CD14-positive monocyte (primary cell): ENCODE data around the gene PIH1D1. TPM values are rescaled to one million over a fixed set of nuclear protein-coding genes. Genes with fewer than 3 reads are reported as not detected.

Experiments
- DNase-seq, 3 donors: peaks; one replicate each; pipeline ENCODE4 v3.0.0-alpha.2; 2011 to 2022
- H2AFZ ChIP-seq: 2 replicates; pipeline ENCODE4 v1.6.0; 2012; ENCODE audit warnings: mild to moderate bottlenecking, low read depth, low read length, inconsistent platforms; ENCODE audit not compliant: insufficient read depth, poor library complexity, severe bottlenecking
- H3K27ac ChIP-seq, 2 donors: 1 replicate in 1 of 2; 2 replicates in 1 of 2; pipeline ENCODE4 v1.5.1; 2012 to 2013; ENCODE audit warnings: low read length in 2 of 2, control low read depth in 1 of 2, inconsistent platforms in 1 of 2, low read depth in 1 of 2, mild to moderate bottlenecking in 1 of 2
- H3K27me3 ChIP-seq, 2 donors: one replicate each; pipeline versions ENCODE4 v1.6.0 to v1.6.1; 2011 to 2013; ENCODE audit warnings: low read length in 2 of 2; ENCODE audit not compliant: control insufficient read depth in 2 of 2, insufficient read depth in 2 of 2
- H3K36me3 ChIP-seq, 2 donors: replicated peaks in 1 of 2; 1 replicate in 1 of 2; 2 replicates in 1 of 2; pipeline versions ENCODE4 v1.5.1 to v1.6.1; 2012 to 2013; ENCODE audit warnings: low read length in 2 of 2, control low read depth in 1 of 2, inconsistent platforms in 1 of 2, mild to moderate bottlenecking in 1 of 2; ENCODE audit not compliant: insufficient read depth in 2 of 2, control insufficient read depth in 1 of 2
- H3K4me1 ChIP-seq, 2 donors: 1 replicate in 1 of 2; 2 replicates in 1 of 2; pipeline versions ENCODE4 v1.5.1 to v1.6.1; 2012 to 2013; ENCODE audit warnings: low read length in 2 of 2, control low read depth in 1 of 2, inconsistent platforms in 1 of 2, mild to moderate bottlenecking in 1 of 2, moderate library complexity in 1 of 2; ENCODE audit not compliant: insufficient read depth in 2 of 2, control insufficient read depth in 1 of 2
- H3K4me2 ChIP-seq: replicated peaks from 2 replicates; pipeline ENCODE3; 2012; ENCODE audit warnings: low read length, moderate library complexity, mild to moderate bottlenecking; ENCODE audit not compliant: poor library complexity, severe bottlenecking; ENCODE audit errors: extremely low read depth
- H3K4me3 ChIP-seq, 3 experiments: fragments of 200-600 bp in 1 of 3; sonication (generic) in 1 of 3; replicated peaks in 1 of 3; 1 replicate in 2 of 3; 2 replicates in 1 of 3; pipeline ENCODE4 v1.5.1; 2011 to 2013; ENCODE audit warnings: low read length in 3 of 3, mild to moderate bottlenecking in 3 of 3, control low read depth in 2 of 3, low read depth in 2 of 3, inconsistent platforms in 1 of 3, moderate library complexity in 1 of 3
- H3K79me2 ChIP-seq: 2 replicates; pipeline ENCODE4 v1.6.0; 2012; ENCODE audit warnings: mild to moderate bottlenecking, control low read depth, inconsistent platforms, low read length, moderate library complexity; ENCODE audit not compliant: insufficient read depth
- H3K9ac ChIP-seq: 2 replicates; pipeline ENCODE4 v1.6.0; 2017; ENCODE audit warnings: low read length, mild to moderate bottlenecking; ENCODE audit not compliant: insufficient read depth, poor library complexity, severe bottlenecking
- H3K9me3 ChIP-seq, 2 donors: replicated peaks in 1 of 2; 1 replicate in 1 of 2; 2 replicates in 1 of 2; pipeline versions ENCODE4 v1.5.1 to v1.6.1; 2012 to 2013; ENCODE audit warnings: low read length in 2 of 2, control low read depth in 1 of 2; ENCODE audit not compliant: control insufficient read depth in 1 of 2, insufficient read depth in 1 of 2
- H4K20me1 ChIP-seq: 2 replicates; pipeline ENCODE4 v1.6.0; 2012; ENCODE audit warnings: mild to moderate bottlenecking, low read length, control low read depth, moderate library complexity; ENCODE audit not compliant: insufficient read depth
- H3K27ac Mint-ChIP-seq, 7 donors: one replicate each; pipeline ENCODE4 v1.8.0; 2020; ENCODE audit warnings: mild to moderate bottlenecking in 7 of 7, mixed read lengths in 7 of 7, moderate library complexity in 6 of 7, inconsistent platforms in 2 of 7
- H3K27me3 Mint-ChIP-seq, 3 donors: one replicate each; pipeline ENCODE4 v1.8.0; 2021 to 2022; ENCODE audit warnings: low read depth in 3 of 3, mild to moderate bottlenecking in 3 of 3, mixed read lengths in 3 of 3, moderate library complexity in 3 of 3, inconsistent platforms in 1 of 3
- H3K36me3 Mint-ChIP-seq, 2 donors: one replicate each; pipeline ENCODE4 v1.8.0; 2020; ENCODE audit warnings: mixed read lengths in 2 of 2, inconsistent platforms in 1 of 2, mild to moderate bottlenecking in 1 of 2
- H3K4me1 Mint-ChIP-seq: one replicate; pipeline ENCODE4 v1.8.0; 2020; ENCODE audit warnings: mild to moderate bottlenecking, mixed read lengths
- H3K4me3 Mint-ChIP-seq, 2 donors: one replicate each; pipeline ENCODE4 v1.8.0; 2020; ENCODE audit warnings: mild to moderate bottlenecking in 2 of 2, mixed read lengths in 2 of 2, moderate library complexity in 1 of 2
- H3K9me3 Mint-ChIP-seq, 7 donors: one replicate each; pipeline ENCODE4 v1.8.0; 2020 to 2022; ENCODE audit warnings: mixed read lengths in 7 of 7, mild to moderate bottlenecking in 6 of 7, moderate library complexity in 6 of 7, inconsistent platforms in 2 of 7
- CTCF ChIP-seq: fragments of 200-600 bp; IDR thresholded peaks from one replicate; pipeline ENCODE4 v1.8.0; 2022; ENCODE audit warnings: antibody characterized with exemption, mild to moderate bottlenecking
- WGBS: methylation state at CpG from one replicate; pipeline ENCODE4 v1.1.5; 2013; ENCODE audit warnings: missing lambda C conversion rate; ENCODE audit not compliant: insufficient coverage; 5-methylcytosine and 5-hydroxymethylcytosine counted together
- intact Hi-C, 2 donors: fragments of 100-400 bp; cut with micrococcal nuclease; formaldehyde crosslinking; loops; one replicate each; pipeline versions ENCODE4 v1.15.0 to v1.15.1; 2023
- polyA plus RNA-seq, 3 donors: library from polyadenylated mRNA; depleted of rRNA in 1 of 3; unstranded in 2 of 3; stranded (reverse) in 1 of 3; fragments of 300-500 nt in 2 of 3; fragments of >200 nt in 1 of 3; fragmentation: Illumina TruSeq in 2 of 3; gene quantifications; 1 replicate in 2 of 3; 2 replicates in 1 of 3; pipeline ENCODE4 v1.2.3, GENCODE V29; 2012 to 2021

The PIH1D1 gene
- polyA plus RNA-seq, 3 donors: 62.3 to 102 (median 83.9) TPM

GRCh38 chr19:49492573-49493405 lies 41.2 kb upstream of the PIH1D1 start:
- intact Hi-C loops: loop anchor here in 1 of 2 donors (10.0 kb wide), 1 partner anchor 182 kb away; the partner anchor contains the start of gene PRMT1

More at GRCh38 chr19:49492573-49493405, 41.2 kb upstream of the PIH1D1 start:
- Histone ChIP-seq H3K27ac (no peak overlapping the region), H2AFZ (no peak overlapping the region), H4K20me1 (peaks cover 54% of the 10 kb centered on the region), H3K4me3 (no peak overlapping the region), H3K9me3 (no peaks in the 10 kb centered on the region), H3K4me2 (no peak overlapping the region), H3K79me2 (peaks cover 40% of the 10 kb centered on the region), H3K36me3 (peaks cover 42 to 47% of the 10 kb centered on the region in 2 donors), H3K27me3 (no peaks in the 10 kb centered on the region), H3K4me1 (peaks cover 31 to 37% of the 10 kb centered on the region in 2 donors), H3K9ac (no peak overlapping the region)
- Mint-ChIP-seq H3K27me3 (peaks cover 0 to 5% (median 0%) of the 10 kb centered on the region in 3 donors), H3K36me3 (peaks cover 44 to 45% of the 10 kb centered on the region in 2 donors), H3K27ac (peak overlapping the region in 2 of 7 donors; percentile 42 to 65), H3K4me1 (peaks cover 32% of the 10 kb centered on the region), H3K4me3 (no peak overlapping the region), H3K9me3 (peaks cover 0 to 3% (median 0%) of the 10 kb centered on the region in 7 donors)
- 94% methylated on average over 4 of the region's 12 CpGs for WGBS
- no peak for DNase-seq
- TF ChIP-seq CTCF: no peak
